IMR-90 (cell line): ENCODE results near the gene FOXP1. TPM values are rescaled to one million over a fixed set of nuclear protein-coding genes. Genes with fewer than 3 reads are reported as not detected.

Experiments
- ELK1 ChIP-seq: fragments of 150-350 bp; IDR thresholded peaks from 2 replicates; pipeline ENCODE4 v1.6.1; 2016; ENCODE audit warnings: low read depth, mild to moderate bottlenecking, low read length, moderate library complexity, borderline replicate concordance
- MAFK ChIP-seq: IDR thresholded peaks from 2 replicates; pipeline ENCODE4 v1.6.1; 2012; ENCODE audit warnings: low read depth, low read length, improper control_type of control experiment
- polyA plus RNA-seq, 3 experiments: library from polyadenylated mRNA; depleted of rRNA; stranded (reverse); fragments of >200 nt; gene quantifications; 2 replicates each; pipeline ENCODE4 v1.2.3, GENCODE V29; 2012; ENCODE audit warnings: low replicate concordance in 1 of 3
- total RNA-seq: library from RNA; depleted of rRNA; stranded (reverse); fragments of >200 nt; gene quantifications from 2 replicates; pipeline ENCODE4 v1.2.3, GENCODE V29; 2012

The FOXP1 gene
- total and polyA plus RNA-seq, 2 of the 4 experiments (the other 2 are of a cell fraction), result 37.0 to 132 TPM

DNA sequence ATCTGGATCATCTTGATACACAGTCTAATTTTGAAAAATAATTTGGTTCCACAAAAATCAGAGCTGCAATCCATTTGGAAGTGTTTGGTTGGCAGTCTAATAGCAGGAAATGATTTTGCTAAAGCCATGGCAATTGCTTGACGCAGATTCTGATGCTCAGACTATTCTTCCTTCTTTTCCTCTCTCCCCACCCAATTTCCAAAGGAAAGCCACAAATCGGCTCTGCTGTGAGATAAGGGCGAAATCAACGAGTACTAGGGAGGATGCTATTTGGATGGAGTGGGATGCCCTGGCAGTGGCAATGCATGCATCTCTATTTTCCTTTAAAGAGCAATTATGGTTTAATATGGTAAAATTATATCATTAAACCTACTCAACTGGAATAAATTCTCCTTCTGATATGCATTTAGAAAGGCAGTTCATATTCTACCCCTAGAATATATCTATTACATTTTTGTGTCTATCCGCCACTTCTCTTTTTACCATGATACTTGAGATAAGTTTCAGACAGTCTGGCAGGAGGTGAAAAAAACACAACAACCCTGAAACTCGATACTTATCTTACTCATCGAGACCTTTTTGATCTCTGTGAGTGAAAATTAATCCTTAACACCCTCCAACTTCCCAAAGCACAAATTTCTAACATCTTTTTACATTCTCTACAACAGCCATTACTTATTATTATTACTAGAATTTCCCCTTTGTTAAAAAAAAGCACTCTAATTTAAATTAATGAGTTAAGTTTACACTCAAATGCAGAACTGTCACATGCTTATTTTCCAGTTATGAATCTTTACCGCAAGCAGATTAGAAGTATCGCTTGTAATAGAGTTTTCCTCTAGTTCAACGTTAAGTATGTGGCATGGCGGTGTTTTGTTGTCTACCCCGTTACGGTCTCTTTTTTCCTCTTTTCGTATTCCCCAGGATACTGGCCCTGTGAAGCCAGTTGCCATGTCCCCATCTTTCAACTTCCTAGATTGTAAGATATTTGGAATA is 433.3 kb downstream of the FOXP1 start (continued):
- TF ChIP-seq ELK1 (no peak), MAFK (no peak)
